Activated naive CD4-positive, alpha-beta T cell (primary cell): ENCODE measurements around the gene PLPPR5.
"Not testable (repeated sequence)": the region's sequence is repeated elsewhere in the genome, so short reads cannot be mapped to it uniquely, and the experiment has no call there.

Experiments
- DNase-seq, 4 experiments: peaks; one replicate each; lab custom pipeline; 2025; lab: John Stamatoyannopoulos, UW

PLPPR5 gene

GRCh38 chr1:99004861-99005442 is at the start of gene PLPPR5:
Gene PLPPR5 (minus strand): TSS chr1:99004861. CDS start chr1:99004671, 190 bp downstream.
- no peak for DNase-seq

- no peak for DNase-seq
Measured at GRCh38 chr1:99051611-99052283, 47.1 kb upstream of the PLPPR5 start.

- DNase-seq = no peak
Measured at GRCh38 chr1:99049745-99050144, 45.1 kb upstream of the PLPPR5 start.

- DNase-seq = not testable (repeated sequence)
Measured at GRCh38 chr1:99036746-99037145, 32.1 kb upstream of the PLPPR5 start.

DNA sequence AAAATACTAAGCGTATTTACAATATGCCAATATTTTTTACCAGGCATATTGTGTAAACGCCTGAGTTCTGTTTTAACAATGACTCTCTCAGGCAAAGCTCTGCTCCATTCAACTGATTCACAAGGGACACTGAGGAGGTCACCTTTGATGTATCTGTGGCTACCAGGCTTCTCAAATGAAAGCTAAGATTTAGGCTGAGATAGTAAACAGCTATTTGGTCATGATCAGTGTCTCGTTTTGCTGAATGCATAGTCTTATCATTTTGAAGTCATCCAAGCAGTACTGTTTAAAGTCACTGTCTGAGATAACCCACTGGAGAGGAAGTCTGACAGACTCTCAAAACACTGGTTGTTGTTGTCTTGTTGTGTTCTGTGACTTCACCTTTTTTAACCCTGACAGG is 13.7 kb upstream of the PLPPR5 start:
- no peak for DNase-seq

DNA sequence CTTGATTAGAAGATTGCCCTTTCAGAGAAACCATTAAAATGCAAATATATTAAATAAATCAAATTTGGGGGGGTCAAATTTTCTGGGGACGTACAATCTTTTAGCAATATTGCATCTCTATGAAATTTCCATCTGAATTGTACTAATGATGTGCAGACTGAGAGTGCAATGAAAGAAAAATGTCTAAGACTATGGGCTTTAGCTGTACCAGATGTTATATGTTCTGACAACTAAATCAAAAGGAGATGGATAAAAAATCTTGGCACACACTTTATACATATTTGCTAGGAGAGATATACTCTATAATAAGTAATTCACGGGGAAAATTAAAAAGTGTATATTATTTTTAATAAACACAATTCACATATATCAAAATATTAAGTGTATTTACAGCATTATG is 13.0 kb upstream of the PLPPR5 start:
- no peak for DNase-seq

GRCh38 chr1:99010679-99011078 is 6.0 kb upstream of the PLPPR5 start:
- no peak for DNase-seq

GRCh38 chr1:99007366-99007765 is 2.7 kb upstream of the PLPPR5 start:
- DNase-seq = no peak

- no peak for DNase-seq
Measured at GRCh38 chr1:99005537-99005942, 879 bp upstream of the PLPPR5 start.

GRCh38 chr1:99004254-99004860 is 304 bp downstream of the PLPPR5 start:
- DNase-seq = no peak

DNA sequence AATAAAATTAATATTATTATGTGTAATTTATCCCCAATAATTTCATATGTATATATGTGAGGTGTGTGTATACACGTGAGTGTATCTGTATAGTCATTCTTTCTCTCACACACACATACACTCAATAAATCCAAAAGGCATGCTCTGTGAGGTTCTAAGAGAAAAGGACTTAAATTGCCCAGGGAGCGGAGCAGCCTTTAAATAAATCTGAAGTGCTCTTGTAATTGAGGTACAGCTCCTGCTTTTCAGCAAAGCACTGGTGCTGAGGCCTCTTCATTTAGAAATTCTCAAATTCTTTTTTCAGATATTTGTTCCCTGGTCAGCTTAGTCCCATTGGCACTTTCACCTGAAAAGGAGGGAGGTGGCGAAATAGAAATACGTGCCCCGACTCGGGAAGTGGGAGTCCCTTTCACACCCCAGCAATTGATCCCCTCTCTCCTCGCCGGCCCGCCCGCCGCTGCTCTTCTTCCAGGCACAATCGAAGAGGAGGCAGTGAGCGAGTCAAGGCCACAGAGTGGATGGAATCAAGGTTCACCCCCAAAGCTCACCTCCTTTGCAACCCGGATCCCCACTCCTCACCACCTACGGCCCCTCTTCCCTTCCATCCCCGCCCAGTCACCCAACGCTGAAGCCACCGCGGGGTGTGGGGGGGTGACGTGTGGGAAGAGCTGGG is 944 bp downstream of the PLPPR5 start:
- no peak for DNase-seq

DNA sequence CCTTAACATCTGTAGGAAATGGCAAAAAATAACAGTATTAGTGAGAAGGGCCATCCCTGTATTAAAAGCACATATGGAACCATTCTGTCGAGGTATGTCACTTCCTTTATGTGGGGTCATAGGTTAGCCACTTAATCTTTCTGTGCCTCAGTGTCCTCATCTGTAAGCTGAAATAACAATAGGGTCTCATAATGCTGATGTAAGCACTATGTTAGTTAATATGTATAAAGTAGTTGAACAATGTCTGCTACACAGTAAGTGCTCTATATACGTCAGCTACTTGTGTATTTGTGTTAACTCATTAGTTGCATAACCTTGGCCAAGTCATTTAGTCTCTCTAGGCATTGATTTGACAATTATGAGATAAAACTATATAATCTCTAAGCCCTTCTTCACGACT is 11.8 kb downstream of the PLPPR5 start:
- DNase-seq = no peak

DNA sequence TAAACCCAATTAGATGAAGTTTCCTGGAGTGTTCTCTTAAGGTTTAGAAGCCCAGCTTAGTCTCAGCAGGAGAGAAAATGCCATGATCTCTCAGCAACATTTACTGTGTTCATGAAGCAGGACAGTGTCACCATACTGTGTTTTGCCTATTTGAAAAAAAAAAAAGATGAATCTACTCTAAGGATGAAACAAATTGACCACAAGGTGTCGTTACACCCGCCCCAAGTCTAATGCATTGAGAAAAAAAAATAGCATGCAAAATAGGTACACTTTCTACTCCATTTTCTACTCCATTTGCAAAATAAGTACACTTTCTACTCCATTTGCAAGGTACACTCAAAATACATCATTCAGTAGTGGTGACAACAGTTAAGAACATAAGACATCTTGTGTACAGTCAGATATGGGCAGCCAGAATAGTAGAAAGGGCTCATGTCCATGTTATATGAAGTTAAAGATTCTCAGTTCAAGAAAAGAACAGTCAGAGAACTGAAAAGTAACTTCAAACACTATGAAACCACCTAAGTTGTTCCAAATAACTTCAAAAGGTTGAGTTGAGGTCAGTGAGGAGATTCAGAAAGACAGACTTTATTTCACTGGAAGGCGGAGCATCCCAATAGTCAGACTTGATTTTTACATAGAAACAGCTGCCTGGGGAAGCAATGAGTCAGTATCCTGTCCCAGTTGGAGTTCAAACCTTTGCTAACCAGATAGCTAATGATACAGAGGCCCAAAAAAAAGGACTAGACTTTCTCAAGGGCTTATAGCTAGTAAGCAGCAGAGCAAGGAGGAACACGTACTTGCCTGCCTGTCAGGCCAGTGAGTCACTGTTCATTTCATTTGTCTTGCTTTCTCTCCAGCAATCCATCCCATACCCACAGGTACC is 13.3 kb downstream of the PLPPR5 start:
- DNase-seq = no peak

DNA sequence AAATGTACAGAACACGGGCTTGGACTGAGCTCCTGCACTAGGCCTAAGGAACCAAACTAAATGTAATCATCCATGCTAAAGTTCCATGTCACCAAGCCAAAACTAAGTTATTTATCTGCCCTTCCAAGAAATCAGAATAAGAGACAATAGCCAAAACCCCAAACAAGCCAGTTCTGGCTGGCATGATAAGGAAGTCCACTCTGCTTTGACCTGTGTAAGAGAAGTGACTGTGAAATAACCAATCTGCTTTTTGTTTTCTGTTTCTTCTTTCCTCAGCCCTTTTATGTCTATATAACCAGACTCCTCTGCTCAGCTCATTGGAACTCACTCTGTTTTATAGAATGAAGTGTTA is 15.1 kb downstream of the PLPPR5 start:
- DNase-seq = no peak

DNA sequence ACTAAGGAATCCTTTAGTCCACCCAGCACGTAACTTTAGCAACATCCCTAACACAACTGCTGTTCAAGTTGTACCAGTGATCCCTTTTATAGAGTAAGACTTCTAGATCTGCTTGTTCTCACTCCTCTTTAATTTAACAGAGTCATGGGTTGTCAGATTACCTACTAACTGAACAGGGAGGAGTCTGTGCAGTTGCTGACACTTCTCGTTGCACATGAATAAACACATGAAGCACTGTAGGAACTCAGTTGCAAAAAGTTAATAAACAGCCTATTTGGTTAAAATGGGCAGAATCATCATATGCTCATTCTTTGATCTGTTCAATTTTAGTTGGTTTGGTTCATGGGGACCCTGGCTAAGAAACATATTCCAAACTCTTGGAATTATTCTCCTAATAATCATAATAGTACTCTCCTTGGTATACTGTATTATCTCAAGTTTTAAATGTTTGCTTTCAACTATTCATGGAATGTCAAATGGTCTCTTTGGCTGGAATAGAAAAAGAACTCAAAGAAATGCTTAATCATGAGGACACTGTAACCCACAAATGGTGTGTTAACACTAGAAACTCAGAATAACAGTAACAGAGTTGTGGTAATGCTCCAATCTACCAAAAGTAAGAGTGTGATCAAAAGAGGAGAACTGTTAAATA is 15.6 kb downstream of the PLPPR5 start:
- no peak for DNase-seq

DNA sequence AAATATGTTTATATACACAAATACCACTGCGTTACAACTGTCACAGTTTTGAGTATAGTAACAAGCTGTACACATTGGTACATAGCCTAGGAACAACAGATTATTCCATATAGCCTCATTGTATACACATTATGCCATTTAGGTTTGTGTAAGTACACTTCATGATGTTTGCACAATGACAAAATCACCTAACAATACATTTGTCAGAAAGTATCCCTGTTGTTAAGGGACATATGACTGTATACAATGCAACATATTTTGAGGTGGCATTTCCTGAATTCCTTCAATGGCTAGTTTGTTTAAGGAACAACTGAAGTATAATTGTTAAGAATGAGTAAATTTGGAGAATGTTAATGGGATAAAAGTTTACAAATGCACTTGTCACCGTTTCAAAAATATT is 19.0 kb downstream of the PLPPR5 start:
- DNase-seq = no peak

DNA sequence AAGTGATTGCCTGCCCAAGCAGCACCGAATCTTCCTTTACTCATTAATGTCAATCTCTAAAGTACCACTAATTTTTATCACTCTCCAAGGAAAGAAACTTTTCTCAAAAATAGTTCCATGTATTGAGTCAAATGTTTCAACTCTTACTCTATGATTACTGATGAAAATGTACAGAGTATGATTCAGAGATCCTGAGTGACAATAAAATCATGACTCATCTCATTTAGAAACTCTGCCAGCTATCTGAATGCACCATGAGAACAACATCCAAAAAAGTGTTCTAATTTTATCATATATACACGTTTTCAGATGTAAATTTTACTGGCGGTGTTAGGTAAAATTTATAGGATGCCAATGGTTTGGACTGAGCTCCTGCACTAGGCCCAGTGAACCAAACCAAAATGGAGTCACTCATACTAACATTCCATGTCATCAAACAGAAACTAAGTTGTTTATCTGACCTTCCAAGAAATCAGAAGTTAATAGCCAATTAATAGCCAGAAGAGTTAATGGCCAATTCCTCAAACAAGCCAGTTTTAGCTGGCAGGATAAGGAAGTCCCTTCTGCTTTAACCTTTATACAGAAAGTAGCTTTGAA is 22.6 kb downstream of the PLPPR5 start:
- no peak for DNase-seq

DNA sequence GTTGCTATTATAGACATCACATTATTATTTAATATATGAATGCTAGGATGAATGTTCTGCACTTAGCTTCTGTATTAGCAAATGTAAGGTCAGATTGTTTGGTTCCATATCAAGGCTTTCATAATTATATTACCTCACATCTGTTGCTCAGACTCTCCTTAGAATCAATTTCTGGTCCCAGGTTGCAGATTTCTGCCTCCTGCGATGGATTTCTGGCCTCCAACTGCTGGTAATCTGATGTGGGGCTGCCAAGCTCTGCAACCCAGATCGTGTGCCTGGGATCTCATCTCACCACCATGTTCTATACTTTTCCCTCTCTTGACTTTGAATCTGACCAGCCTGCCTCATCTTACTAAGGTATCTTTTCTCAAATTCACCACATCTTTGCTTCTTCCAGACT is 25.2 kb downstream of the PLPPR5 start:
- no peak for DNase-seq

DNA sequence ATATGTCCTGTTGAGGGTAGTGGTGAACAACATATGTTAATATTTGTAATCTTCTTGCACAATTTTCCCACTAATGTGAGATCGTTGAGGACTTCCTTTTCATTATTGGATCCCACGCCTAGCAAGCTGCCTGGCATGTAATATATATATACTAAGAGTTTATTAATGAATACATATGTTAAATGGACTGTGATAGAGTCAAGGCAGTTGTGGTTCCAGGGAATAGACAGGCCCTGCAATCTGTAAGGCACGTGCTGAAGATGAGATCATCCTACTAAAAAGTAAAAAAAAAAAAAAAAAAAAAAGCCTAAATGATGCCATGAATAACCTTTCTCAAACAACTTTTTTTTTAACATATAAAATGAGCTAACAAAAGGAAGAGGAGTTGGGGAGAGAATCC is 28.9 kb downstream of the PLPPR5 start:
- no peak for DNase-seq

GRCh38 chr1:98975113-98975512 is 29.5 kb downstream of the PLPPR5 start:
- DNase-seq = no peak

DNA sequence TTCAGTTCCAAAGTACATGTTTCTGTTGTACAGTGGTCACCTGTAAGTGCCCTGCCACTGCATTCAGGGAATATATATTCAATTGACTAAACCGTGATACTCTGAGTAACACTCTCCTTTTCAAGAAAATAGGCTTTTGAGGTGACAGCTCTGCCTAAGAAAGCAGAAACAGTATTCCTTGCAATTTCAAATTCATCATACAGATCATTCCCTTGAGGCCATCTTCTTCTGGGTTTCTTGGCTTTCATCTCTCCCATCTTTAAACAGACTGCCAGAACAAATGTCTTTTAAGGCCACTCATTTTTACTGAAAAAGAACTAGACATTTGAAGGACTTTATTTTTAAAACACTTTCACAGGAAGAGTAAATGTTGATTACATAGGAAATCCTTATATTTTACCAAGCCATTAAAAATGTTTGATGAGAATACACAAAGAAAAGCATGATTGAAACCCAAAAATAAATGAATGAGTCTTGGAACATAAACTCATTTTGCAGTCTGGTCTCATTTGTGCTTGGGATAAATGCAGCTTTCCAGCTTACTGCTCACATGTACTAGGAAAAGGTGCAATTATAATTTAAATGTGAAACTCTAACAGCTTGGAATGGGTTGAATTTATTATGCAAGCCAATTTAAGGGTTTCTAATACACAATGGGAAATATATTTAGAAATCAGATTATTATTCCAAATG is 34.7 kb downstream of the PLPPR5 start:
- DNase-seq = no peak
